ENCODE measurements around the gene HCN2. TPM values are rescaled to one million over a fixed set of nuclear protein-coding genes. Genes with fewer than 3 reads are reported as not detected.
A peak's percentile ranks its signal among the peaks of the same experiment; 100 is the strongest.

The HCN2 gene
- total and polyA plus RNA-seq, 2 of the 13 experiments (the other 11 are each of a cell fraction or from before 2014, with no cell fraction given): 0.01 TPM; not detected in 1

DNA sequence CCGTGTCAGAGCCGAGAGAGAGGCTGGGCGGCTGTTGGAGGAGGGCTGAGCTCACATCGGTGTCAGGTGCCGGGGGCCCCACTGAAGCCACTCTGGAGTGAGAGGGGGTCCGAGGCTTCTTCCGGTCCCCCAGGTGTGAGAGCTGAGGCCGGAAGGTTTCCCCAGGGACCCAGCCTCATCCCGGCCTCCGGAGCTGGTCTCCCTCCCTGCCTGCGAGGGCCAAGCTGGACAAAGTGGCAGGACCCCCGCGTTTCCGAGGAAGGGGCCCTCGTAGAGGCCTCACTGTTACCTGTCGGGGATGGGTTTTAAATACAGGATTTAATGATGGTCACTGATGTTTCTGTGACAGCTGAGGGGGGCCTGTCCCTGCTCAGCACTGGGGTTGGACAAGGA is 6.6 kb downstream of the HCN2 start:
- no peak for ATAC-seq
- Histone ChIP-seq H3K79me2 (ENCODE audit: insufficient read depth, low read length) (no peaks in the 10 kb centered on the region), H3K36me3 (replicated peaks in 1 of 2; ENCODE audit: control insufficient read depth in 1 of 2, insufficient read depth in 2 of 2, low read length in 2 of 2) (no peaks in the 10 kb centered on the region), H3K4me3 (replicated peaks in 1 of 3; ENCODE audit: insufficient read depth in 1 of 3, low read depth in 2 of 3, low read length in 3 of 3) (no peak overlapping the region), H3K4me2 (ENCODE audit: low read depth, low read length) (no peak overlapping the region), H3K9me3 (ENCODE audit: low read length) (no peaks in the 10 kb centered on the region), H2AFZ (ENCODE audit: low read length) (no peak overlapping the region), H3K9ac (ENCODE audit: insufficient read depth, low read depth, low read length) (no peak overlapping the region), H3K4me1 (ENCODE audit: insufficient read depth, low read length) (no peaks in the 10 kb centered on the region), H3K27ac (ENCODE audit: extremely low read length, insufficient read depth, low read length) (no peak overlapping the region), H3K27me3 (ENCODE audit: control insufficient read depth in 1 of 2, insufficient read depth in 2 of 2, low read length in 2 of 2) (peaks cover 11 to 68% of the 10 kb centered on the region in 2 experiments; a peak in 4 of 5 replicates), H4K20me1 (ENCODE audit: insufficient read depth, low read length) (peaks cover 12% of the 10 kb centered on the region; the same call in 1 of the 2 replicates)
- 0% methylated on average over 2 of the region's 16 CpGs for WGBS (ENCODE audit: low lambda C conversion rate)
- CTCF ChIA-PET (ENCODE audit: low intra/inter-chr PET ratio, low total read pairs): no interaction called here
- no TSS peak for BruUV-seq (replicated peaks)
- TF ChIP-seq MAFK (conservative IDR thresholded peaks at IDR 0.05 in 1 of 2, IDR thresholded peaks at IDR 0.05 in 1 of 2; ENCODE audit: low read length in 2 of 2): no peak
- no peak for FAIRE-seq
- intact Hi-C loops (cut with micrococcal nuclease; ENCODE audit: unreplicated experiment): no loop called here
- in situ Hi-C loops (cut with HindIII; ENCODE audit: extremely low pct_ligation_motif_present, low pct_unique_long_range_greater_than_20kb): no loop called here
- POLR2A ChIA-PET: no interaction called here
- no peak for DNase-seq (ENCODE audit: low spot score)

DNA sequence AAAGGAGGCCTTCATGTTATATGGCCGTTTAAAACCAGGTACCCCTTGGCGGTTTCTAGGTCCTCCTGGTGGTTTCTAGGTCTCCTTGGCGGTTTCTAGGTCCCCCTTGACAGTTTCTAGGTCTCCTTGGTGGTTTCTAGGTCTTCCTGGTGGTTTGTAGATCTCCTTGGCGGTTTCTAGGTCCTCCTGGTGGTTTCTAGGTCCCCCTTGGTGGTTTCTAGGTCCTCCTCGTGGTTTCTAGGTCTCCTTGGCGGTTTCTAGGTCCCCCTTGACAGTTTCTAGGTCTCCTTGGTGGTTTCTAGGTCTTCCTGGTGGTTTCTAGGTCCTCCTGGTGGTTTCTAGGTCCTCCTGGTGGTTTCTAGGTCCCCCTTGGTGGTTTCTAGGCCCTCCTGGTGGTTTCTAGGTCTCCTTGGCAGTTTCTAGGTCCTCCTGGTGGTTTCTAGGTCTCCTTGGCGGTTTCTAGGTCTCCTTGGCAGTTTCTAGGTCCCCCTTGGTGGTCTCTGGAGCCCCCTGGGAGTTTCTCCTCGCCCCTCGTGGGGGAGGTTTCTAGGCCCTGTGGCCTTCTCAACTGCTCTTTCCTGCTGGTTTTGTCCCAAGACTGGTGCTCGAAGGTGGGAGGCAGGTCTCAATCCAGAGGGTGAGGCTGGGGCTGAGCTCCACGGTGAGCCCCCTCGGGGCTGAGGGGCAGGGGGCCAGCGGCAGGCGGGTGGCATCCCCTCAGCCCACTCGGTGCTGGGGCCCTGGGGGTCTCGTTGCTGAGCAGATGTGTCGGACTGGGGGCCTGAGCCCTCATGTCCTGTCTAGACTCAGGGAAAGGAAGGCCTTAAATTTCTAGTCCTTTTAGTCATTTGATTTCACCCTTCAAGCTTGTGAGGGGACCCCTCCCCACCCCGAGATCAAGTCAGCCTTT is 8.0 kb downstream of the HCN2 start:
- intact Hi-C loops (cut with micrococcal nuclease; ENCODE audit: unreplicated experiment): no loop called here
- no peak overlapping the region for H3K27ac ChIP-seq (ENCODE audit: extremely low read length, insufficient read depth, low read length)
- in situ Hi-C loops (cut with HindIII; ENCODE audit: extremely low pct_ligation_motif_present, low pct_unique_long_range_greater_than_20kb): no loop called here
- H3K4me3 ChIP-seq (replicated peaks in 1 of 3; ENCODE audit: insufficient read depth in 1 of 3, low read depth in 2 of 3, low read length in 3 of 3): no peak overlapping the region
- no peaks in the 10 kb centered on the region for H3K36me3 ChIP-seq (replicated peaks in 1 of 2; ENCODE audit: control insufficient read depth in 1 of 2, insufficient read depth in 2 of 2, low read length in 2 of 2)
- DNase-seq (ENCODE audit: low spot score) (no peak), FAIRE-seq (no peak), ATAC-seq (no peak)
- H3K9ac ChIP-seq (ENCODE audit: insufficient read depth, low read depth, low read length): no peak overlapping the region
- WGBS (ENCODE audit: low lambda C conversion rate): 12% methylated on average over 11 of the region's 18 CpGs
- H3K9me3 ChIP-seq (ENCODE audit: low read length): no peaks in the 10 kb centered on the region
- no peaks in the 10 kb centered on the region for H3K79me2 ChIP-seq (ENCODE audit: insufficient read depth, low read length)
- BruUV-seq (replicated peaks): no TSS peak
- H3K27me3 ChIP-seq (ENCODE audit: control insufficient read depth in 1 of 2, insufficient read depth in 2 of 2, low read length in 2 of 2): peaks cover 7 to 59% of the 10 kb centered on the region in 2 experiments; a peak in 4 of 5 replicates
- H4K20me1 ChIP-seq (ENCODE audit: insufficient read depth, low read length): 0 out of 2 replicates have a peak, but pooled peaks cover 3% of the 10 kb centered on the region
- H3K4me2 ChIP-seq (ENCODE audit: low read depth, low read length): no peak overlapping the region
- ChIA-PET CTCF (ENCODE audit: low intra/inter-chr PET ratio, low total read pairs) (no interaction called here), POLR2A (no interaction called here)
- no peak overlapping the region for H2AFZ ChIP-seq (ENCODE audit: low read length)
- no peak for TF ChIP-seq TBX3 (IDR thresholded peaks at IDR 0.05; ENCODE audit: borderline replicate concordance)
- TF ChIP-seq CHD4 (IDR thresholded peaks at IDR 0.05; ENCODE audit: borderline replicate concordance, low read length): peak; percentile 37; the same call in 1 of the 2 replicates
- TF ChIP-seq ZZZ3 (CRISPR knock-in tag; IDR thresholded peaks at IDR 0.05; ENCODE audit: borderline replicate concordance): no peak
- peak; percentile 100 for TF ChIP-seq PTBP1 (IDR thresholded peaks at IDR 0.05; ENCODE audit: low read depth, low read length, poor library complexity, severe bottlenecking)
- no peak for TF ChIP-seq ZNF44 (CRISPR knock-in tag; IDR thresholded peaks at IDR 0.05)
- peak; percentile 30 for TF ChIP-seq HNRNPLL (IDR thresholded peaks at IDR 0.05; ENCODE audit: low read depth, low read length, poor library complexity, severe bottlenecking)
- TF ChIP-seq KLF6 (CRISPR knock-in tag; IDR thresholded peaks at IDR 0.05): no peak
- TF ChIP-seq GLMP (CRISPR knock-in tag; IDR thresholded peaks at IDR 0.05; ENCODE audit: borderline replicate concordance): no peak
- TF ChIP-seq, protein P1, sequence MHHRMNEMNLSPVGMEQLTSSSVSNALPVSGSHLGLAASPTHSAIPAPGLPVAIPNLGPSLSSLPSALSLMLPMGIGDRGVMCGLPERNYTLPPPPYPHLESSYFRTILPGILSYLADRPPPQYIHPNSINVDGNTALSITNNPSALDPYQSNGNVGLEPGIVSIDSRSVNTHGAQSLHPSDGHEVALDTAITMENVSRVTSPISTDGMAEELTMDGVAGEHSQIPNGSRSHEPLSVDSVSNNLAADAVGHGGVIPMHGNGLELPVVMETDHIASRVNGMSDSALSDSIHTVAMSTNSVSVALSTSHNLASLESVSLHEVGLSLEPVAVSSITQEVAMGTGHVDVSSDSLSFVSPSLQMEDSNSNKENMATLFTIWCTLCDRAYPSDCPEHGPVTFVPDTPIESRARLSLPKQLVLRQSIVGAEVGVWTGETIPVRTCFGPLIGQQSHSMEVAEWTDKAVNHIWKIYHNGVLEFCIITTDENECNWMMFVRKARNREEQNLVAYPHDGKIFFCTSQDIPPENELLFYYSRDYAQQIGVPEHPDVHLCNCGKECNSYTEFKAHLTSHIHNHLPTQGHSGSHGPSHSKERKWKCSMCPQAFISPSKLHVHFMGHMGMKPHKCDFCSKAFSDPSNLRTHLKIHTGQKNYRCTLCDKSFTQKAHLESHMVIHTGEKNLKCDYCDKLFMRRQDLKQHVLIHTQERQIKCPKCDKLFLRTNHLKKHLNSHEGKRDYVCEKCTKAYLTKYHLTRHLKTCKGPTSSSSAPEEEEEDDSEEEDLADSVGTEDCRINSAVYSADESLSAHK (CRISPR knock-in tag; IDR thresholded peaks at IDR 0.05; ENCODE audit: borderline replicate concordance): peak; percentile 99
- no peak for TF ChIP-seq AGO1 (IDR thresholded peaks at IDR 0.05; ENCODE audit: low read depth, low read length, poor library complexity, severe bottlenecking)
- H3K4me1 ChIP-seq (ENCODE audit: insufficient read depth, low read length): no peaks in the 10 kb centered on the region

Measured in HepG2 (cell line).